OCI-LY1 (cell line): ENCODE data around the gene BEND7.

Experiments used
- CTCF ChIP-seq: fragments of 200-600 bp; sonication (generic), shearing (Covaris generic); IDR thresholded peaks from 2 replicates; pipeline ENCODE4 v1.5.1; 2017; ENCODE audit warnings: mild to moderate bottlenecking, antibody characterized with exemption, low read length, moderate library complexity, mixed read lengths
- EZH2 ChIP-seq: fragments of 200-600 bp; sonication (generic), shearing (Covaris generic); IDR thresholded peaks from 2 replicates; pipeline ENCODE4 v1.8.0; 2017; ENCODE audit warnings: borderline replicate concordance, mixed run types, mild to moderate bottlenecking, antibody characterized with exemption, low read length, moderate library complexity, mixed read lengths

DNA sequence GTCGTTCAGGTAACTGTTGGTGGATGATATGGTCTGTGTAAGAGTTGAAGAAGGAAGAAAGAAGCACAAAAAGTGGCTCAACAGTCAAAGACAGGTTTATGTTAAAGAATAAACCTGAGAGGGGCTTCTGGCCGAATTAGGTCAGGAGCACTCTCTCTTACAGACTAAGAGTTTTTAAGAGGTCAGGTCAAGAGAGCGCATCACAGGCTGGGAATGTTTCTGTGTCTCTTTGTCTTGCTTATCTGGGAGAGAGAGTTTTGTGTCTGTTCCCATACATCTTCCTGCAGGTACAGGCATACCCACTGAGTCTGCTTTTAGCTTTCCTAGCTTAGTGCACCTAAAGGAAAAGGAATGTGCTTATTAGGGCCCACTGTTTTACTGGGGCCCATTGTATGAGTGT is 35.8 kb upstream of the BEND7 start:
- TF ChIP-seq CTCF = no peak
- TF ChIP-seq EZH2 = no peak
